ENCODE measurements around the gene FRAT1.

DNA sequence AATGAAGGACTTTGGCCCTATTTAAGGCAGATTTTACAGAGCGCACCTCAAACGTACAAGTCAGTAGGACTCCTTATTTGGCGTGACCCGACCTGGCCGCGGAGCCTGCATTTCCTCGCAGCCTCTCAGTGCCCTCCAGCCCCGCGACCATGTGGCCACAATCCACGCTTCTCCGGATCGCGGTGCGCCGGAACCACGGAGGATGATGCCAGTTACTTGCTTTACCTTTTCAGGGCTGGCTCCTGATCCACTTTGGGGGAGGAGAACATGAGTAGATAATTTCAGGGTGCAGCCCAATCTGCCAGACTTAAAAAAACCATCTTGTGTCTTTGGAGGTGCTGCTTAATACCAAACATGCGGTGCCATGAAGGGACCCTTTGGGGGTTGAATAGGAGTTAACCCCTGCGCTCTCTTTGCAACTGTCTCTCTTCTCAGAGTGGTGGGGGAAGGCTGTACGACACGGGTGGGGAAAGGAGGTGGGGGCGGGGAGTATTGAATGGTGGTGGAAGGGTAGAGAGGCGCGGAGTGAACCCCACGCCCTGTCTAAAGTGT lies 1.5 kb downstream of the FRAT1 start:
- TF ChIP-seq, protein P1, sequence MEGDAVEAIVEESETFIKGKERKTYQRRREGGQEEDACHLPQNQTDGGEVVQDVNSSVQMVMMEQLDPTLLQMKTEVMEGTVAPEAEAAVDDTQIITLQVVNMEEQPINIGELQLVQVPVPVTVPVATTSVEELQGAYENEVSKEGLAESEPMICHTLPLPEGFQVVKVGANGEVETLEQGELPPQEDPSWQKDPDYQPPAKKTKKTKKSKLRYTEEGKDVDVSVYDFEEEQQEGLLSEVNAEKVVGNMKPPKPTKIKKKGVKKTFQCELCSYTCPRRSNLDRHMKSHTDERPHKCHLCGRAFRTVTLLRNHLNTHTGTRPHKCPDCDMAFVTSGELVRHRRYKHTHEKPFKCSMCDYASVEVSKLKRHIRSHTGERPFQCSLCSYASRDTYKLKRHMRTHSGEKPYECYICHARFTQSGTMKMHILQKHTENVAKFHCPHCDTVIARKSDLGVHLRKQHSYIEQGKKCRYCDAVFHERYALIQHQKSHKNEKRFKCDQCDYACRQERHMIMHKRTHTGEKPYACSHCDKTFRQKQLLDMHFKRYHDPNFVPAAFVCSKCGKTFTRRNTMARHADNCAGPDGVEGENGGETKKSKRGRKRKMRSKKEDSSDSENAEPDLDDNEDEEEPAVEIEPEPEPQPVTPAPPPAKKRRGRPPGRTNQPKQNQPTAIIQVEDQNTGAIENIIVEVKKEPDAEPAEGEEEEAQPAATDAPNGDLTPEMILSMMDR (IDR thresholded peaks at IDR 0.05): no peak
- TF ChIP-seq POLR2A (IDR thresholded peaks at IDR 0.05): no peak

All from esophagus squamous epithelium (tissue), 4 donors.